SU-DHL-6 (cell line): ENCODE data around the gene CHRND.

Experiments
- H2AFZ ChIP-seq: fragments of 200-600 bp; sonication (generic); 2 replicates; pipeline ENCODE4 v1.6.1; 2014; ENCODE audit warnings: low read depth, mild to moderate bottlenecking, moderate library complexity, mixed read lengths, antibody characterized with exemption, low read length; ENCODE audit not compliant: severe bottlenecking
- H3F3A ChIP-seq: fragments of 200-600 bp; shearing (Covaris generic); 2 replicates; pipeline ENCODE4 v1.6.0; 2016; ENCODE audit warnings: antibody characterized with exemption, mild to moderate bottlenecking; ENCODE audit not compliant: insufficient read depth
- H3K27ac ChIP-seq: fragments of 200-600 bp; sonication (generic); 2 replicates; pipeline ENCODE4 v1.5.1; 2016; ENCODE audit warnings: low read depth, mild to moderate bottlenecking, low read length, moderate library complexity, mixed read lengths
- H3K27me3 ChIP-seq: fragments of 200-600 bp; sonication (generic), shearing (Covaris generic); 2 replicates; pipeline ENCODE4 v1.6.0; 2014; ENCODE audit warnings: mild to moderate bottlenecking, low read length
- H3K36me3 ChIP-seq: fragments of 200-600 bp; sonication (generic); 2 replicates; pipeline ENCODE4 v1.6.1; 2014; ENCODE audit warnings: mild to moderate bottlenecking, low read length, mixed read lengths
- H3K4me2 ChIP-seq: fragments of 300-600, 200-600 bp; shearing (Covaris generic), sonication (generic); 2 replicates; pipeline ENCODE4 v1.6.0; 2014; ENCODE audit warnings: low read length, low read depth, mild to moderate bottlenecking; ENCODE audit not compliant: poor library complexity, severe bottlenecking
- H3K4me3 ChIP-seq: fragments of 200-600 bp; sonication (generic); 2 replicates; pipeline ENCODE4 v1.5.1; 2014; ENCODE audit warnings: antibody characterized with exemption, low read length, mild to moderate bottlenecking, mixed read lengths; ENCODE audit not compliant: insufficient read depth, poor library complexity, severe bottlenecking
- H3K79me2 ChIP-seq: fragments of 200-600 bp; sonication (generic); 2 replicates; pipeline ENCODE4 v1.6.1; 2014; ENCODE audit warnings: mild to moderate bottlenecking, low read length, moderate library complexity; ENCODE audit not compliant: insufficient read depth
- H3K9ac ChIP-seq: fragments of 200-600 bp; sonication (generic); 2 replicates; pipeline ENCODE4 v1.7.0; 2014; ENCODE audit warnings: mild to moderate bottlenecking, low read length
- H3K9me2 ChIP-seq: fragments of 200-600 bp; sonication (generic); replicated peaks from 2 replicates; pipeline ENCODE4 v1.6.1; 2014; ENCODE audit warnings: low read length; ENCODE audit not compliant: insufficient read depth
- H3K9me3 ChIP-seq: fragments of 200-600 bp; sonication (generic); 2 replicates; pipeline ENCODE4 v1.6.1; 2014; ENCODE audit warnings: low read length, mixed read lengths; ENCODE audit not compliant: insufficient read depth
- H4K20me1 ChIP-seq: fragments of 200-600 bp; sonication (generic); 2 replicates; pipeline ENCODE4 v1.6.1; 2014; ENCODE audit warnings: low read depth, mild to moderate bottlenecking, antibody characterized with exemption, low read length, moderate library complexity, mixed read lengths
- EZH2phosphoT487 ChIP-seq: fragments of 200-600 bp; sonication (generic), shearing (Covaris generic); conservative IDR thresholded peaks from 2 replicates; pipeline ENCODE4 v1.6.1; 2018; ENCODE audit warnings: mild to moderate bottlenecking, antibody characterized with exemption, low read length, moderate library complexity, mixed read lengths
- TF ChIP-seq, protein P1 (sequence below): fragments of 200-600 bp; sonication (generic); IDR thresholded peaks from one replicate; pipeline ENCODE4 v1.5.1; 2017; ENCODE audit warnings: antibody characterized with exemption, mild to moderate bottlenecking, low read length, moderate library complexity; ENCODE audit not compliant: insufficient read depth, poor library complexity, severe bottlenecking

Gene CHRND

DNA sequence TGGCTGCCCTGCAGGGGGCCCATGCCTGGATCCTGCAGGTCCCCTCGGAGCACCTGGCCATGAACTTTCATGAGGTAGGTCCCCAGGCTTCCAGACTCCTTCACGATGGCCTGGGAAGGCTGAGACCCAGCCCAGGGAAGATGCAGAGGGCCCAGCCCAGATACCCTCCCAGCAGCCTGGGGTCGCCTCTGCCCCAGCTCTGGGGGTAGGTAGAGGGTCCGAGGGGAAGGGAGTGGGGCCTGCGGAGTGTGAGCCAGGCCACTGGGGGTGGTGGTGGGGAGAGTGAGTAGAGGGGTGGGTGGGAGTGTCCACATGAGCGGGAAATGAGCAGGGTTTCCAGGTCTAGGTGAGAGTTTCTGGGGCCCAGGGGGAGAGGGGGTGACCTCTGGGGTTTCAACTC lies 1.2 kb upstream of the CHRND start:
- TF ChIP-seq, protein P1, sequence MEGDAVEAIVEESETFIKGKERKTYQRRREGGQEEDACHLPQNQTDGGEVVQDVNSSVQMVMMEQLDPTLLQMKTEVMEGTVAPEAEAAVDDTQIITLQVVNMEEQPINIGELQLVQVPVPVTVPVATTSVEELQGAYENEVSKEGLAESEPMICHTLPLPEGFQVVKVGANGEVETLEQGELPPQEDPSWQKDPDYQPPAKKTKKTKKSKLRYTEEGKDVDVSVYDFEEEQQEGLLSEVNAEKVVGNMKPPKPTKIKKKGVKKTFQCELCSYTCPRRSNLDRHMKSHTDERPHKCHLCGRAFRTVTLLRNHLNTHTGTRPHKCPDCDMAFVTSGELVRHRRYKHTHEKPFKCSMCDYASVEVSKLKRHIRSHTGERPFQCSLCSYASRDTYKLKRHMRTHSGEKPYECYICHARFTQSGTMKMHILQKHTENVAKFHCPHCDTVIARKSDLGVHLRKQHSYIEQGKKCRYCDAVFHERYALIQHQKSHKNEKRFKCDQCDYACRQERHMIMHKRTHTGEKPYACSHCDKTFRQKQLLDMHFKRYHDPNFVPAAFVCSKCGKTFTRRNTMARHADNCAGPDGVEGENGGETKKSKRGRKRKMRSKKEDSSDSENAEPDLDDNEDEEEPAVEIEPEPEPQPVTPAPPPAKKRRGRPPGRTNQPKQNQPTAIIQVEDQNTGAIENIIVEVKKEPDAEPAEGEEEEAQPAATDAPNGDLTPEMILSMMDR = no peak
- no peak for TF ChIP-seq EZH2phosphoT487
- Histone ChIP-seq H3K79me2 (no peaks in the 10 kb centered on the region), H3K27me3 (no peaks in the 10 kb centered on the region), H3F3A (no peaks in the 10 kb centered on the region), H3K9ac (no peak overlapping the region), H3K36me3 (no peaks in the 10 kb centered on the region), H3K9me2 (no peaks in the 10 kb centered on the region), H3K4me3 (no peak overlapping the region), H2AFZ (no peak overlapping the region), H3K27ac (no peak overlapping the region), H3K9me3 (no peaks in the 10 kb centered on the region), H3K4me2 (no peak overlapping the region), H4K20me1 (no peaks in the 10 kb centered on the region)

DNA sequence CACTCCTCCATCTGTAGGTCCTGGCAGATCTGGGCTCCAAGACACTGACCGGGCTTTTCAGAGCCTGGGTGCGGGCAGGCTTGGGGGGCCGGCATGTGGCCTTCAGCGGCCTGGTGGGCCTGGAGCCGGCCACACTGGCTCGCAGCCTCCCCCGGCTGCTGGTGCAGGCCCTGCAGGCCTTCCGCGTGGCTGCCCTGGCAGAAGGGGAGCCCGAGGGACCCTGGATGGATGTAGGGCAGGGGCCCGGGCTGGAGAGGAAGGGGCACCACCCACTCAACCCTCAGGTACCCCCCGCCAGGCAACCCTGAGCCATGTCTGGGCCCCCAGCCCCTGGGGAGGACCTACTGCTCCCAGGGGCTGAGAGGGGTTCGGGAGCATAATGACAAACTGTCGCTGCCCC lies 761 bp upstream of the CHRND start:
- no peak overlapping the region for H3K9ac ChIP-seq
- H3F3A ChIP-seq = no peaks in the 10 kb centered on the region
- H3K27me3 ChIP-seq = no peaks in the 10 kb centered on the region
- H3K4me2 ChIP-seq = no peak overlapping the region
- no peaks in the 10 kb centered on the region for H3K9me2 ChIP-seq
- H3K36me3 ChIP-seq = no peaks in the 10 kb centered on the region
- H3K79me2 ChIP-seq = no peaks in the 10 kb centered on the region
- H2AFZ ChIP-seq = no peak overlapping the region
- TF ChIP-seq EZH2phosphoT487 = no peak
- TF ChIP-seq, protein P1 = no peak
- no peak overlapping the region for H3K4me3 ChIP-seq
- no peaks in the 10 kb centered on the region for H3K9me3 ChIP-seq
- no peak overlapping the region for H3K27ac ChIP-seq
- no peaks in the 10 kb centered on the region for H4K20me1 ChIP-seq

DNA sequence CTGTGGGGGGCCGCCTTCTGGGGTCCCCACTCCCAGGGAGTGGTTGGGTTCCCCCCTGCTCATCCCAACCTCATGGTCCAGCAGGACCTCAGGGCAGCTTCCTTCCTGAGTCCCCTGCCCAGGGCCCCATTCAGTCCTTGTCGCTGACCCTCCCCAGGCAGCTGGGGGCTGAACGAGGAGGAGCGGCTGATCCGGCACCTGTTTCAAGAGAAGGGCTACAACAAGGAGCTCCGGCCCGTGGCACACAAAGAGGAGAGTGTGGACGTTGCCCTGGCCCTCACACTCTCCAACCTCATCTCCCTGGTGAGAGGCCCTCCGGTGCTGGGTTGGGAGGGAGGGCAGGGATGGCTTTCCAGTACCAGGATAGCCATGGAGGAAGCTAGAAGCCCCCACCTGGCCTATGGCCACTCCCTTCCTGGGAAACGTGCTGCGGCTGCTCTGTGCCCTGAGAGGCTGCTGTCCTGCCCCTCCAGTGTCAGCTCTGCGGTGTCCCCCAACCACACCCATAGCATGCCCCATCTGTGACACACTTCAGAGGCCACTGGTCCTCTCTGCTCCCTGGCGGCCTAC lies 497 bp downstream of the CHRND start:
- Histone ChIP-seq H3K4me2 (no peak overlapping the region), H3K36me3 (no peaks in the 10 kb centered on the region), H3F3A (no peaks in the 10 kb centered on the region), H3K4me3 (no peak overlapping the region), H3K9me2 (no peaks in the 10 kb centered on the region), H2AFZ (no peak overlapping the region), H3K9me3 (no peaks in the 10 kb centered on the region), H3K27ac (no peak overlapping the region), H3K79me2 (no peaks in the 10 kb centered on the region), H3K9ac (no peak overlapping the region), H3K27me3 (no peaks in the 10 kb centered on the region), H4K20me1 (no peaks in the 10 kb centered on the region)
- TF ChIP-seq EZH2phosphoT487 = no peak
- TF ChIP-seq, protein P1 = no peak
